Sigmoid colon (tissue), 7 donors: ENCODE measurements around the gene HDAC11. TPM values are rescaled to one million over a fixed set of nuclear protein-coding genes. Genes with fewer than 3 reads are reported as not detected.

Experiments
- DNase-seq: peaks from one replicate; pipeline ENCODE4 v3.0.0-alpha.2; 2019
- H3K27ac ChIP-seq, 4 donors: fragments of 200-600 bp; sonication (generic); one replicate each; pipeline ENCODE4 v1.5.1; 2016 to 2019; ENCODE audit warnings: mild to moderate bottlenecking in 1 of 4
- H3K27me3 ChIP-seq, 3 donors: fragments of 200-600 bp; sonication (generic); one replicate each; pipeline ENCODE4 v1.5.1; 2019; ENCODE audit warnings: mild to moderate bottlenecking in 1 of 3
- H3K36me3 ChIP-seq, 4 donors: fragments of 200-600 bp; sonication (generic); one replicate each; pipeline ENCODE4 v1.5.1; 2016 to 2019
- H3K4me1 ChIP-seq, 4 donors: fragments of 200-600 bp; sonication (generic); one replicate each; pipeline ENCODE4 v1.5.1; 2017 to 2019
- H3K4me3 ChIP-seq, 4 donors: fragments of 200-600 bp; sonication (generic); one replicate each; pipeline ENCODE4 v1.5.1; 2017 to 2019; ENCODE audit warnings: mild to moderate bottlenecking in 2 of 4, moderate library complexity in 1 of 4
- H3K9me3 ChIP-seq, 4 donors: fragments of 200-600 bp in 3 of 4; sonication (generic) in 3 of 4; one replicate each; pipeline versions ENCODE4 v1.5.1 to v1.6.1; 2013 to 2019
- EP300 ChIP-seq, 4 donors: sonication (generic); formaldehyde crosslinking; IDR thresholded peaks; one replicate each; pipeline ENCODE4 v1.6.1; 2017; ENCODE audit warnings: antibody characterized with exemption in 4 of 4
- POLR2A ChIP-seq, 2 donors: fragments of 450-650 bp; IDR thresholded peaks; one replicate each; pipeline ENCODE4 v1.6.1; 2016; ENCODE audit warnings: antibody characterized with exemption in 2 of 2, mild to moderate bottlenecking in 2 of 2, moderate library complexity in 2 of 2
- POLR2AphosphoS5 ChIP-seq, 4 donors: sonication (generic); formaldehyde crosslinking; IDR thresholded peaks; one replicate each; pipeline ENCODE4 v1.6.1; 2017; ENCODE audit warnings: antibody characterized with exemption in 4 of 4
- WGBS, 2 donors: extraction: QIAGEN DNeasy Blood & Tissue Kit; methylation state at CpG; one replicate each; pipeline ENCODE4 v1.1.7; 2013; 5-methylcytosine and 5-hydroxymethylcytosine counted together
- intact Hi-C: fragments of 100-400 bp; cut with DNase I; formaldehyde crosslinking; loops from one replicate; pipeline ENCODE4 v1.15.1; 2023
- polyA plus RNA-seq, 3 donors: library from polyadenylated mRNA; stranded (reverse); fragments of 200-250 nt; gene quantifications; one replicate each; pipeline ENCODE4 v1.2.3, GENCODE V29; 2013
- total RNA-seq, 4 donors: library from RNA; depleted of rRNA; stranded (reverse); fragments of >200 nt; gene quantifications; one replicate each; pipeline ENCODE4 v1.1.0, GENCODE V29; 2016
- TF ChIP-seq, protein P1 (sequence below), 4 experiments: fragments of 450-650 bp in 3 of 4; fragments of 200-600 bp in 1 of 4; IDR thresholded peaks; one replicate each; pipeline ENCODE4 v1.5.1; 2016 to 2019; ENCODE audit warnings: antibody characterized with exemption in 4 of 4, mild to moderate bottlenecking in 3 of 4, moderate library complexity in 2 of 4
- donor health status: healthy with polysubstance abuse.
- donor health status: Bipolar disorder and iron deficiency.
- donor health status: healthy.

The HDAC11 gene
- total and polyA plus RNA-seq, 7 donors, result 15.5 to 30.3 (median 17.2) TPM

DNA sequence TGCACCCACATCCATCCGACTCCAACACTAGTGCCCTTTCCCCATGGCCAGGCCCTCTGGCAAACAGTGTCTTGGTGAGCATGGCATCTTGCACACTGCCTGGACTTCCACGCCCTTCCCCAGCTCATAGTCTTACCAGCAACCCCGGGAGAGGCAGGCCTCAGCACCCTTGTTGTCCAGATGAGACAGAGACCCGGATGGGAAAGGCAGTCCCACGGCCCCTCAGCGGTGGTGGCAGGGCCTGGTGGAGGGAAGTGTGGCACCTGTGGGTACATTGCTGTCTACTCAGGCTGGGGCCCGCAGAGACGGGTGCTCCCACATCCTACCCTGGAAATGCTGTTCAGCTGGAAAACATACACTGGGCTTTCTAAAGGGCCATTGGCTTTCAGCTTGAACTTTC lies 28.4 kb downstream of the HDAC11 start:
- no peak for DNase-seq
- Histone ChIP-seq H3K36me3 (peaks cover 0 to 6% (median 0%) of the 10 kb centered on the region in 4 donors), H3K9me3 (no peaks in the 10 kb centered on the region), H3K4me1 (peaks cover 0 to 14% (median 10%) of the 10 kb centered on the region in 4 donors), H3K4me3 (no peak overlapping the region), H3K27me3 (no peaks in the 10 kb centered on the region), H3K27ac (no peak overlapping the region)
- TF ChIP-seq, protein P1, sequence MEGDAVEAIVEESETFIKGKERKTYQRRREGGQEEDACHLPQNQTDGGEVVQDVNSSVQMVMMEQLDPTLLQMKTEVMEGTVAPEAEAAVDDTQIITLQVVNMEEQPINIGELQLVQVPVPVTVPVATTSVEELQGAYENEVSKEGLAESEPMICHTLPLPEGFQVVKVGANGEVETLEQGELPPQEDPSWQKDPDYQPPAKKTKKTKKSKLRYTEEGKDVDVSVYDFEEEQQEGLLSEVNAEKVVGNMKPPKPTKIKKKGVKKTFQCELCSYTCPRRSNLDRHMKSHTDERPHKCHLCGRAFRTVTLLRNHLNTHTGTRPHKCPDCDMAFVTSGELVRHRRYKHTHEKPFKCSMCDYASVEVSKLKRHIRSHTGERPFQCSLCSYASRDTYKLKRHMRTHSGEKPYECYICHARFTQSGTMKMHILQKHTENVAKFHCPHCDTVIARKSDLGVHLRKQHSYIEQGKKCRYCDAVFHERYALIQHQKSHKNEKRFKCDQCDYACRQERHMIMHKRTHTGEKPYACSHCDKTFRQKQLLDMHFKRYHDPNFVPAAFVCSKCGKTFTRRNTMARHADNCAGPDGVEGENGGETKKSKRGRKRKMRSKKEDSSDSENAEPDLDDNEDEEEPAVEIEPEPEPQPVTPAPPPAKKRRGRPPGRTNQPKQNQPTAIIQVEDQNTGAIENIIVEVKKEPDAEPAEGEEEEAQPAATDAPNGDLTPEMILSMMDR (IDR thresholded peaks at IDR 0.05), result no peak
- no peak for TF ChIP-seq EP300 (IDR thresholded peaks at IDR 0.05)
- TF ChIP-seq POLR2A (IDR thresholded peaks at IDR 0.05), result no peak
- no peak for TF ChIP-seq POLR2AphosphoS5 (IDR thresholded peaks at IDR 0.05)
- WGBS, 2 donors, result 85 to 90% methylated on average over 8 of the region's 8 CpGs
- intact Hi-C loops, result no loop called here

DNA sequence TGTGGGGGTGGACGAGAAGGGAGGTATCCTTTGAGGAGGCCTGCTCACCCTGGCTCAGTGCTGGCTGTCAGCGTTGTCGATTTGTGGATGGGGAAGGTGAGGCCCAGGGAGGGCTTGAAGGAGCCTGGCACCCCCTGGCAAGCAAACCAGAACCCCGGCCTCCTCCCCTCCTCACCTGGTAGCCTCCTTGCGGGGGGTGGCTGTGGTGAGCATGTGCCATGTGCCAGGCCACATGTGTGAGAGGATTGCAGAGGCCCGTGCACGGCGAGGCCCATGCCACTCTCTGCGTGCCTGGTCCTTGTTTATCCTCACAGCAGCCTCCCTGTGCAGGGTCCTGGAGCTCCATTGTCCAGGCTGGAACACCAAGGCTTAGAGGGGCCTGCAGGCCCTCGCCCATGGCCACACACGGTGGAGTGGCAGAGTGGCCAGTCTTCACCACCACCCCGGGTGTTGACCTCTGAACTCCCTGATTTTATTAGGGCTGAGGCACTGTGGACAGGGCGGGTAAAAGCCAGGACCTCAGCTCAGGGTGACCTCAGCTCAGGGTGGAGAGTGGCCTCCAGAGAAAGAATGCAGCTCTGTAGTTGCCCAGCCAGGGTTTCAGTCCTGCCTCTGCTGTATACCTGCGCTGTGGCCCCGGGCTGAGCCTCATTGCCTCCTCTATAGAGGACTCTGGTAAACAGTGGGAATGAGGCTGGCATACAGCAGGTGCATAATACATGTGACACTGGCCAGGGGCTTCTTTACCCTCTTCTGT lies 29.1 kb downstream of the HDAC11 start:
- Histone ChIP-seq H3K4me1 (peaks cover 0 to 14% (median 12%) of the 10 kb centered on the region in 4 donors), H3K9me3 (no peaks in the 10 kb centered on the region), H3K4me3 (no peak overlapping the region), H3K27me3 (no peaks in the 10 kb centered on the region), H3K27ac (no peak overlapping the region), H3K36me3 (peaks cover 0 to 3% (median 0%) of the 10 kb centered on the region in 4 donors)
- no peak for TF ChIP-seq POLR2AphosphoS5 (IDR thresholded peaks at IDR 0.05)
- TF ChIP-seq POLR2A (IDR thresholded peaks at IDR 0.05), result no peak
- TF ChIP-seq, protein P1 (IDR thresholded peaks at IDR 0.05), result no peak
- TF ChIP-seq EP300 (IDR thresholded peaks at IDR 0.05), result no peak
- no peak for DNase-seq
- 77 to 82% methylated on average over 15 of the region's 15 CpGs for WGBS, 2 donors
- intact Hi-C loops, result no loop called here

- WGBS, 2 donors, result 58 to 81% methylated on average over 8 of the region's 8 CpGs
- DNase-seq, result no peak
- Histone ChIP-seq H3K4me1 (peaks cover 0 to 14% (median 12%) of the 10 kb centered on the region in 4 donors), H3K36me3 (no peaks in the 10 kb centered on the region), H3K9me3 (no peaks in the 10 kb centered on the region), H3K27ac (no peak overlapping the region), H3K4me3 (no peak overlapping the region), H3K27me3 (no peaks in the 10 kb centered on the region)
- intact Hi-C loops, result no loop called here
- TF ChIP-seq EP300 (IDR thresholded peaks at IDR 0.05) (no peak), POLR2A (IDR thresholded peaks at IDR 0.05) (no peak), POLR2AphosphoS5 (IDR thresholded peaks at IDR 0.05) (no peak)
- TF ChIP-seq, protein P1 (IDR thresholded peaks at IDR 0.05), result no peak
Measured at GRCh38 chr3:13509816-13510192, 29.7 kb downstream of the HDAC11 start.

GRCh38 chr3:13512451-13512850 lies 32.3 kb downstream of the HDAC11 start:
- TF ChIP-seq EP300 (IDR thresholded peaks at IDR 0.05), result no peak
- TF ChIP-seq, protein P1 (IDR thresholded peaks at IDR 0.05), result no peak
- no peak for TF ChIP-seq POLR2A (IDR thresholded peaks at IDR 0.05)
- TF ChIP-seq POLR2AphosphoS5 (IDR thresholded peaks at IDR 0.05), result no peak
- H3K27ac ChIP-seq, result no peak overlapping the region
- no peak overlapping the region for H3K4me3 ChIP-seq
- H3K27me3 ChIP-seq, result no peaks in the 10 kb centered on the region
- intact Hi-C loops, result no loop called here
- no peaks in the 10 kb centered on the region for H3K9me3 ChIP-seq
- H3K36me3 ChIP-seq, result no peaks in the 10 kb centered on the region
- DNase-seq, result no peak
- WGBS, 2 donors, result 87 to 88% methylated on average over 7 of the region's 7 CpGs
- peaks cover 0 to 11% (median 10%) of the 10 kb centered on the region in 4 donors for H3K4me1 ChIP-seq
